ENCODE data around the gene PKD2.

PKD2 gene

DNA sequence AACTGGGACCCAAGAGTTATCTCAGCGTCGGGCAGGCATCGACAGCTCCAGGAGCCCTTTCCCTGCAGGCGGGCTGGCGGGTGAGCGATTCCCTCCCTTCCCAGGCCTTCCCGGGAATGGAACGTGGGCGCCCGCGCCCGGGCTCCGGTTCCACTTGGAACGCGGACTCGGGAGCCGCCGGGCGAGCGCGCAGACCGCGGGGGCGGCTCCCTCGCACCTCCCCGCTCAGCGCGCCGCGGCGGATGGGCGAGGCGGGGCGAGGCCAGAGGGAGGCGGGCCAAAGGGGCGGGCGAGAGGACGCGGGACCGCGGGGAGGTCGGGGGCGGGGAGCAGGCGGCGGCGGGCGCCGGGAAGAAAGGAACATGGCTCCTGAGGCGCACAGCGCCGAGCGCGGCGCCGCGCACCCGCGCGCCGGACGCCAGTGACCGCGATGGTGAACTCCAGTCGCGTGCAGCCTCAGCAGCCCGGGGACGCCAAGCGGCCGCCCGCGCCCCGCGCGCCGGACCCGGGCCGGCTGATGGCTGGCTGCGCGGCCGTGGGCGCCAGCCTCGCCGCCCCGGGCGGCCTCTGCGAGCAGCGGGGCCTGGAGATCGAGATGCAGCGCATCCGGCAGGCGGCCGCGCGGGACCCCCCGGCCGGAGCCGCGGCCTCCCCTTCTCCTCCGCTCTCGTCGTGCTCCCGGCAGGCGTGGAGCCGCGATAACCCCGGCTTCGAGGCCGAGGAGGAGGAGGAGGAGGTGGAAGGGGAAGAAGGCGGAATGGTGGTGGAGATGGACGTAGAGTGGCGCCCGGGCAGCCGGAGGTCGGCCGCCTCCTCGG, at the start of gene PKD2:
Gene PKD2, plus strand, starts transcription at position 332 of the 818 bp plus-strand sequence. Its CDS starts 99 bp downstream, at position 431.
- no peak for DNase-seq

DNA sequence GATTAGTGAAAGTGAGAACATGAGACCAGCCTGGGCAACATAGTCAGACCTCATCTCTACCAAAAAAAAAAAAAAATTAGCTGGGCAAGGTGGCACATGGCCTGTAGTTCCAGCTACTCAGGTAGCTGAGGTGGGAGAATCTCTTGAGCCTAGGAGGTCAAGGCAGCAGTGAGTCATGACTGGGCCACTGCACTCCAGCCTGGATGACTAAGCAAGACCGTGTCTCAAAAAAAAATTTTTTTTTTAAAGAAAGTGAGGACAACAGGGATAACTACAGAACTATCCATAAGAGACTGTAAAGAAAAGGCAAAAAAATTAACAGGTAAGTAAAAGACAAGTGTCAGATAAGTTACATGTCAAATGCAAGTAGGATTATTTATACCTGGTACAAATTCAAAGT, 45.4 kb upstream of the PKD2 start:
- DNase-seq, result no peak

- DNase-seq, result no peak
These were observed 44.9 kb upstream of the PKD2 start for GRCh38 chr4:87962398-87963146.

GRCh38 chr4:87965501-87965975, 41.9 kb upstream of the PKD2 start:
- DNase-seq, result no peak

GRCh38 chr4:87966095-87966496, 41.3 kb upstream of the PKD2 start:
- no peak for DNase-seq

DNA sequence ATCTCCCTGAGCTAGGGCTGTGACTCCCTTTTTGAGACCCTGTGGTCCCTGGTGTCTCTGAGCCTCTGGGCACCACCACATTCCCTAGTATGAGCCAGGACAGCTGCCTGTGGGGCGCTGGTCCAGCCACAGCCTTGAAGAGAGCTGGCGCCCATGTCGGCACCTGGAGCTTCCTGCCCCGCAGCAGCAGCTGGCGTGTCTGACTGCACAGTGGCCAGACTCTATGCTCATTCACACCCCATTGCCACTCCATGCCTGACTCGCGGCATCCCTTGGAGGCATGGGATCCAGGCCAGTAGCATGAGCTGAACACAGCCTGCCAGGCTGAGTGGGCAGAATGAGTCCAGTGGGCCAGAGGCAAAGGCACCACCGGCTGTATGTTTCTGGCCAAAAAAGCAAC, 40.2 kb upstream of the PKD2 start:
- no peak for DNase-seq

- DNase-seq, result no peak
These were observed 37.3 kb upstream of the PKD2 start for GRCh38 chr4:87970121-87970520.

- no peak for DNase-seq
These were observed 35.6 kb upstream of the PKD2 start for GRCh38 chr4:87971866-87972265.

GRCh38 chr4:87973283-87974169, 33.9 kb upstream of the PKD2 start:
- peak; percentile 15 for DNase-seq

GRCh38 chr4:87974856-87975462, 32.5 kb upstream of the PKD2 start:
- no peak for DNase-seq

DNA sequence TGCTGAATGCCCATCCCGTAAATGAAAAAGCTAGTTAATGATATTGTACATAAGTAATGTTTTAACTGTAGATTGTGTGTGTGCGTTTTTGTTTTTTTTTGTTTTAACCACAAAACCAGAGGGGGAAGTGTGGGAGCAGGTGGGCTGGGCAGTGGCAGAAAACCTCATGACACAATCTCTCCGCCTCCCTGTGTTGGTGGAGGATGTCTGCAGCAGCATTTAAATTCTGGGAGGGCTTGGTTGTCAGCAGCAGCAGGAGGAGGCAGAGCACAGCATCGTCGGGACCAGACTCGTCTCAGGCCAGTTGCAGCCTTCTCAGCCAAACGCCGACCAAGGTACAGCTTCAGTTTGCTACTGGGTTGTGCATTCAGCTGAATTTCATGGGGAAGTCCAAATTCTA, 32.0 kb upstream of the PKD2 start, which contains the start of gene SPP1:
Gene SPP1, plus strand, starts transcription at position 249 of the 400 bp plus-strand sequence. CDS start 1,182 bp downstream, outside the sequence.
- no peak for DNase-seq

DNA sequence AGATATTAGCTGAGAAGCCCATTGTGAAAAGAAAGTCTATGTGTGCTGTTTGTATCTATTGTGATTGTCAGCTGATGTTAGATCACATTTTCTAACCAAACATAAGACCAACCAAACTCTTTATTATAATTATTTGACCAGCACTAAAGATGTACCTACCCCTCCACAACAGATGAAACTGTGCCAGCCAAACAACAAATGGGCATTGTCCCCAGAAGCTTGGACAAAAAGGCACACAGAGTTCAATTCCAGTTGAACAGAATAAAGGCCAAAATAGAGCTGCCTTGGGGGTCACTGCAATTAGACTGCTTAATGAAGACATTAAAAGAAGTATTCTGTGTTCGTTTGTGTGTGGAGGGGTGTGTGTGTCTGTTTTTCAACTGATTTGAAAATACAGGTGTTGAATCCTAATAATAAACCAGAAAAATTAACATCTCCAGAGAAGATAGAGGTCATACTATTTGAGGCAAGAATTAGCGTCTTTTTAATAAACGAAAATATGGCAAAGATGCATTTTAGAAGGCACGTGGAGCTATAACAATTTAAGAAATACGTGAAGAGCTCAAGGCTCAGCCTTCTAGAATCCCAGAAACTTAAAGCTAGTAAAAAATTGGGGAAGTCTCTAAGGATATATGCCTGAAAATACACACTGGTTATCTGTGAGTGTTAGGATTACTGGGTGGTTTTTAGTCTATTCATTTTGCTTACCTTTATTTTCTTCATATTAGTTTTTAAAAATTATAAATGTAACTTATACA, 29.7 kb upstream of the PKD2 start:
- DNase-seq, result no peak

DNA sequence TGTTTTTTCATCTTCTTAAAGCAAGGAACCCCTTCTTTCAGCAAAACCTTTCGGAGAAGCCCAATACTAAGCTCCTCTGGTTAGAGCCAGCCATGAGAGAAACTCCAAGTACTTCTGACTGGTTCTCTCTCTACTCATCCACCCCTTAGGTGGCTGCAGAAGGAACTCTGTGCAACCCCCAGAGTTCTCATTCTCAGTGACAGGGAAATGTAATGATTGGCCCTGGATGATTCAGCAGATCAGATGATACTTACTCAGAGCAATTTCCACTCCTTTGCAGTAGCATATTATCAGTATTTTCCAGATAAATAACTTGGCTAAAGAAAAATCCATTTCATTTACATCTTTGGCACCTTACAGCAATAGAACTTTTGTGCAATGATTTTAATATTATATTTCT, 28.8 kb upstream of the PKD2 start:
- DNase-seq, result no peak

DNA sequence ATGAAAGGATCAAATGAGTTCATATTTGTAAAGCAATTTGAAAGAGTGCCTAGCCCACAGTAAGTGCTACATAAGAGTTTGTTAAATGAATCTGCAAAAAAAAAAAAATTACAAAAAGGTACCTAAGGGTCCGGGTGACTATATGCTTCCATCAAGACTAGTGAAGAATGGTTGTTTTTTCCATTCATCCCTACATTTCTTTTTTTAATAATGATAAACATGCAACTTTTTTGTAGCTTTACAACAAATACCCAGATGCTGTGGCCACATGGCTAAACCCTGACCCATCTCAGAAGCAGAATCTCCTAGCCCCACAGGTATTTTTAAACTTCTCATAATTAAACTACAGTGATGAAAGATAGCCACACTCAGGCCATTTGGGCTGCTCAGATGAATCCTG, 27.6 kb upstream of the PKD2 start:
- no peak for DNase-seq

GRCh38 chr4:87981486-87981885, 25.9 kb upstream of the PKD2 start:
- DNase-seq, result no peak

GRCh38 chr4:87982036-87982435, 25.4 kb upstream of the PKD2 start:
- no peak for DNase-seq

DNA sequence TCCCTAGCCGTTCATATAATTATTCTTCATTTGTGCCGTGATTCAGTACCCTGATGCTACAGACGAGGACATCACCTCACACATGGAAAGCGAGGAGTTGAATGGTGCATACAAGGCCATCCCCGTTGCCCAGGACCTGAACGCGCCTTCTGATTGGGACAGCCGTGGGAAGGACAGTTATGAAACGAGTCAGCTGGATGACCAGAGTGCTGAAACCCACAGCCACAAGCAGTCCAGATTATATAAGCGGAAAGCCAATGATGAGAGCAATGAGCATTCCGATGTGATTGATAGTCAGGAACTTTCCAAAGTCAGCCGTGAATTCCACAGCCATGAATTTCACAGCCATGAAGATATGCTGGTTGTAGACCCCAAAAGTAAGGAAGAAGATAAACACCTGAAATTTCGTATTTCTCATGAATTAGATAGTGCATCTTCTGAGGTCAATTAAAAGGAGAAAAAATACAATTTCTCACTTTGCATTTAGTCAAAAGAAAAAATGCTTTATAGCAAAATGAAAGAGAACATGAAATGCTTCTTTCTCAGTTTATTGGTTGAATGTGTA, 24.9 kb upstream of the PKD2 start:
- DNase-seq, result no peak

DNA sequence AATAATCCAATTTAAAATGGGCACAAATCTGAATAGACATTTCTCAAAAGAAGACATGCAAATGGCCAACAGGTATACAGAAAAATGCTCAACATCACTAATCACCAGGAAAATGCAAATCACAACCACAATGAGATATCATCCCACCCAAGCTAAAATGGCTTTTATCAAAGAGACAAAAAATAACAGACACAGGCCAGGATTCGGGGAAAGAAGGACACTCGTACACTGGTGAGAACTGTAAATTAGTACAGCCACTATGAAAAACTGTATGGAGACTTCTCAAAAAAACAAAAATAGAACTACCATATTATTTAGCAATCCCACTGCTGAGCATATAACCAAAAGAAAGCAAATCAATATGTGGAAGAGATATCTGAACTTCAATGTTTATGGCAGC, 23.4 kb upstream of the PKD2 start:
- no peak for DNase-seq

DNA sequence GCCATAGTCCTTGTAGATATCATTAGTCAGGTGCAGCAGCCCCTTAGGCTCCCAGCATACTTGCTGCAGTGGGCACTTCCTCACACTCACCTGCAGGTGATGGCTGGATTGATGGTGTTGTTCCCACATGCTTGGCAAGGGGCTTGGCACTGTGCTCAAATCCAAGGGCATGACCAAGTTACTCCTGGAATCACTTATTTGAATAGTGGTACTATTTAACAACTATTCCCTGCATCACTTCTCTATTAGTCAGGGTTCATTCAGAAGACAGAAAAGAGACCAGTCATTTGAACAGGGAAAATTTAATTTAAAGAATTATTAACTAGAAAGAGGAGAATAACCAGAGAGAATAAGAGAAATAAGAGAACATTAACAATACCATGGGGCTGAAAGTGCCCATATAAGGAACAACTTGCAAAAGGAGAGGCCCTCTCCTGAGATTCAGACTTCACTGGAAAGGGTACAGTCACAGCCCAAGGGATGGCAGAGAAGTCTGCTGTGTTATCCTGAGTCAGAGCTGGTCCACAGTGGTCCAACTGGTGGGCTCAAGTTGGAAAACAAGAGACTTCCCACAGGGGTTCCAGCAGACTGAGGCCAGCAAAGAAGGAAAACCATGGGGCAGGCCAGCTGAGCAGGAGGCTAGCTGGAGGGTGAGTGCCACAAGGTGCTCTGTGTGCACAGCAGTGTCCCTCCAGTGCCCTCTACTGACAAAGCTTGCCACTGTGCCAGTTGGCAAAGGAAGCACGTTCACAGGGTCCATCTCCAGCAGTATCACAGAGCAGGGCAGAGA, 22.1 kb upstream of the PKD2 start:
- DNase-seq, result no peak

DNA sequence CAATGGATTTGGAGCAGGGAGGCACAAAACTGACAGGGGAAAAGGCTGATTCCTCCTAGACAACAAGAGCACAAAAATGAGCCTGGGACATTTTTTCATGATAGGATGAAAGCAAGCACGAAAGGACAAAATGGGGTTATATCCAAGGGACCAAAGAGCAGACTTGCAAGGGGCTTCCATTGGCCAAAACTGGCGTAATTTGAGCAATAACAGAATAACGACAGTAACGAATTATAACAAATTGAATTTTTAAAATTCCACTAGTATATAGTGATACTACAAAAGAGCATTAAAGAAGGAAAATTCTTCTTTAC, 21.6 kb upstream of the PKD2 start:
- DNase-seq, result no peak

- no peak for DNase-seq
These were observed 20.9 kb upstream of the PKD2 start for GRCh38 chr4:87986508-87986907.
